GM19035 (cell line): ENCODE data around the gene GABRA6.

Source experiments
- ATAC-seq: cut with Tn5 transposase; IDR thresholded peaks from one replicate; pipeline ENCODE4 v1.9.1; 2021; ENCODE audit not compliant: unreplicated experiment

GABRA6 gene

DNA sequence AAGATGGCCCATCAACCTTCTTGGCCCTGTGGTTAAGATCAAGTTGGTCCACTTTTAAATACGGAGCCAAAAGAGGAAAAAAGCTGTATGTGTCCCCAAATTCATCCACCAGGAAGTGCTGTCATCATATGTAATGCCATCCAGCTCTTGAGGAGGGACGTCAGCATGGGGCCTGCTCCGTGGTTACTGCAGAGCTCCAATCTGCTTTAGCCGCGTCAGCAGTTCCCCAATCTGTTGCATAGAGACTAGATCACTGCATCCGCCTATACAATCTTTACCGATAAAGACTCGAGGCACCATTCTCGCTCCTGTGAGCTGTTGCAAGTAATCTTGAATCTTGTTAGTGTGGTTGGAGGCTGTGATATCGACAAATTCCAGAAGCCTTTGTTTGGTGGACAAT is 65.7 kb downstream of the GABRA6 start:
- ATAC-seq, result no peak
